HG02970 (cell line): Measurements from ENCODE around the gene RAB18.
"Not testable (repeated sequence)": the region's sequence is repeated elsewhere in the genome, so short reads cannot be mapped to it uniquely, and the experiment has no call there.

Experiments
- ATAC-seq: cut with Tn5 transposase; IDR thresholded peaks from one replicate; pipeline ENCODE4 v1.9.1; 2021; ENCODE audit warnings: mild to moderate bottlenecking, moderate library complexity, moderate number of reproducible peaks; ENCODE audit not compliant: unreplicated experiment, low FRiP score

RAB18 gene

GRCh38 chr10:27541796-27542729 lies 38.0 kb downstream of the RAB18 start:
- ATAC-seq, result no peak

- ATAC-seq, result no peak
Measured at GRCh38 chr10:27542812-27543211, 38.7 kb downstream of the RAB18 start.

GRCh38 chr10:27547047-27547446 lies 42.9 kb downstream of the RAB18 start:
- no peak for ATAC-seq

DNA sequence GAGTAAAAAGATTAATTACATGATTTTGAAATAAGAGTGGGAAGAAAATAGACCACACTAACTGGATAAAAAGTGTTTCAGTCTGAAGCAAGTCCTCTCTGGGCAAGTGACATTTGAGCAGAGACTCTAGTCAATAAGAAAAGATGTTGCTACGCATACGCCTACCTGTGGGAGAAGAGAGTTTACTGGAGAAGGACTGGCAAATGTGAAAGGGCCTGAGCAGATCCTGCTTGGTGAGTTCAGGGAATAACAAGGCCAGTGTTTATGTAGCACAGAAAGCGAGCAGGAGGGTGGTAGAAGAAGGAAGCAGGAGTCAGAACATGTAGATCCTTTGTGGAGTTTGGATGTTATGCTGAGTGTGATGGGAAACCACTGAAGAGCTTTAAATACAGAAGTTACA lies 43.4 kb downstream of the RAB18 start:
- no peak for ATAC-seq

GRCh38 chr10:27550823-27551222 lies 46.7 kb downstream of the RAB18 start:
- ATAC-seq, result no peak

GRCh38 chr10:27558612-27559020 lies 54.5 kb downstream of the RAB18 start:
- ATAC-seq, result no peak

DNA sequence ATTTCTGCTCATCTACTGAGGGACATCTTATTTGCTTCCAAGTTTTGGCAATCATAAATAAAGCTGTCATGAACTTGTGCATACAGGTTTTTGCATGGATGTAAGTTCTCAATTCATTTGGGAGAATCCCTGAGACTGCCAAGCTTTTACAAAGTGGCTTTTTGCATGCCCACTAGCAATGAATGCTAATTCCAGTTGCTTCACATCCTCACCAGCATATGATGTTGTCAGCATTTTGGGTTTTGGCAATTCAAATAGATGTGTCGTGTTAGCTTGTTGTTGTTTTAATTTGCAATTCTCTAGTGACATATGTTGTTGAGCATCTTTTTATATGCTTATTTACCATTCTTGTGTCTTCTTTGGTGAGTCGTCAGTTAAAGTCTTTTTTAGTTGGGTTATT lies 57.2 kb downstream of the RAB18 start:
- no peak for ATAC-seq

GRCh38 chr10:27564398-27564797 lies 60.3 kb downstream of the RAB18 start:
- ATAC-seq, result no peak

GRCh38 chr10:27564880-27565279 lies 60.8 kb downstream of the RAB18 start:
- no peak for ATAC-seq

DNA sequence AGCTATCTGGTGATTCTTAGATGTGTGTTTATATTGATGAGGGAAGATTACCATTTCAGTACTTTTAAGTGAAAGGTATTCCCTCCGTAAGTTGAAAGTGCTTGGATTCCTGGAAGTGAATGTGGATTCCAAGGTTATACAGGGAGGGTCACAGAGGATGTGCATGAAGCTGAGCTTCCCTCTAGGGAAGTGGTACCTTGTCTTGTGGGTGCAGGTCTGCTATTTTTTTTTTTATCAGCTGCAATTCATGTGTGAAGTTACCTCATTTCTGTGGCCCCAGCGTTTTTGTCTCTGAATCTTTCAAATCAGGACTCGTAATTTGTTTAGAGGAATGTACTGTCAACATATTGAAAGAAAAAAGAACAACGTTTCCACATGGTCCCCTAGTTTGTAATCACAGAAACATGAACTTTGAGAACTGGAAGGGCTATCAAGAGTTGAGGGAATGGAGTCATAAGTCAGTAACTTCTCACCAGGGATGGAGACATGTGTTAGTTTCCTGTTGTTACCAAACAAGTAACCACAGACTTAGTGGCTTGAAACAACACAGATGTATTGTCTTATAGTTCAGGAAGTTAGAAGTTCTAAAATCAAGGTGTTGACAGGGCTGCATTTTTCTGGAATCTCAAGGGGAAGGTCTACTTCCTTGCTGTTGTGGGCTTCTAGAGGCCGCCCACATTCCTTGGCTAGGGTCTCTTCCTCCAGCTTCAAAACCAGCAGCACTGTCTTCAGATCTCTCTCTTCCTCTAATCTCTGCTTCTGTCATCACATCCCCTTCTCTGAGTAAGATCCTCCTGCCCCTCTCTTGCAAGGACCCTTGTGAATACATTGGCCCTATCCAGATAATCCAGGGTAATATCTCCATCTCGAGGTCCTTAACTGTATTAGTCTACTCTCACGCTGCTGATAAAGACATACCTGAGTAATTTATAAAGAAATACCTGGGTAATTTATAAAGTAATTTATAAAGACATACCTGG lies 64.4 kb downstream of the RAB18 start:
- no peak for ATAC-seq

- ATAC-seq, result no peak
Measured at GRCh38 chr10:27569946-27570345, 65.8 kb downstream of the RAB18 start.

DNA sequence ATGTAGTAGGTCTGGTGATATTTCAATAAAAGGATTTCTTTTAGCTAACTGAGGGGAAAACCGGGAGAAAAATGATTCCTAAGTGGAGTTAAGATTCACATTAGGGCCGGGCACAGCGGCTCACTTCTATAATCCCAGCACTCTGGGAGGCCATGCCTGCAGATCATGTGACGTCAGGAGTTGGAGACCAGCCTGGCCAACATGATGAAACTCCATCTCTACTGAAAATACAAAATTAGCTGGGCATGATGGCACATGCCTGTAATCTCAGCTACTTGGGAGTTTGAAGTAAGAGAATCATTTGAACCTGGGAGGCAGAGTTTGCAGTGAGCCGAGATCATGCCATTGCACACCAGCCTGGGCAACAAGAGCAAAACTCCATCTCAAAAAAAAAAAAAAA lies 72.9 kb downstream of the RAB18 start:
- ATAC-seq, result not testable (repeated sequence)

DNA sequence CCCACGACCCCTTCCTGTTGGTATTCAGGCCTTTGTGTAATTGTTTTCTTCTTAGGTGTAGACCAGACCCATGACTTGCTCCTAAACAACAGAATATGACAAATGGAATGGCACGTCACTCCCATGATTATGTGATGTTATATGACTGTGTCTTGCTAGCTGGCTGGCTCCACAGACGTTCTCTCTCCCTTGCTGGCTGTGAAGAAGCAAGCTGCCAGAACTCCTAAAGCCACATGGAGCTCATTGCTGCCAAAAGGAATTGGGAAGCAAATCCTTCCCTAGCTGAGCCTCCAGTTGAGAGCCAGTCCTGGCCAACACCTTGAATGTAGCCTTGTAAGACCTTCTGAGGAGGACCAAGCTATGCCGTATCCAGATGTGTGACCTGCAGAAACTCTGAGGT lies 74.2 kb downstream of the RAB18 start:
- ATAC-seq, result no peak

GRCh38 chr10:27581225-27581624 lies 77.1 kb downstream of the RAB18 start:
- no peak for ATAC-seq

DNA sequence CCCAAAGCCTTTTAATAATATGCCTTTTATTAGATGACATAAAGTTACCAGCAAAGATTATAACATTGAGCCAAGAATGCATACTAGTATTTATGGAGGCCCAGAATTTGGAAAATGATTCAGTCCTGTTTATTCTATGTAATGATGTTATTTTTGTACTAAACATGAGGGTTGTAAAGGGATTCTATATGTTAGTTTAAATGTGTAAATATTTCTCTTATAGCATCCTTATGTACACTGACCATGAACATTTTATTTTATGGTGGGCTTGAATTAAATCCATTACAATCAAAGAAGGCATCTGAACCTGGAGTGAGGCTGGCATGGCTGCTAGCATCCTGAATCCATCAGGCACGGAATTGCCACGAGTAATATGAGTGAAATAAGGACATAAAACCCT lies 80.2 kb downstream of the RAB18 start:
- ATAC-seq, result no peak
